Caco-2 (cell line): Measurements from ENCODE around the gene ZNF335. TPM values are rescaled to one million over a fixed set of nuclear protein-coding genes. Genes with fewer than 3 reads are reported as not detected.

ENCODE experiments used
- Bru-seq: library from RNA; stranded (reverse); fragments of 400-500 nt; gene quantifications from one replicate; lab custom pipeline; 2021; lab: Mats Ljungman, UMichigan
- BruChase-seq, 2 experiments: library from RNA; stranded (reverse); fragments of 400-500 nt; gene quantifications; one replicate each; lab custom pipeline; 2021; lab: Mats Ljungman, UMichigan
- BruUV-seq: library from RNA; stranded (reverse); fragments of 400-500 nt; replicated peaks from 2 replicates; lab custom pipeline; 2021; lab: Mats Ljungman, UMichigan
- CTCF ChIA-PET: fragments of 300-600 bp; sonication (Branson Sonifier 250); formaldehyde crosslinking; loops from one replicate; lab custom pipeline; 2022; ENCODE audit warnings: antibody characterized with exemption; lab: Charles Lee
- POLR2A ChIA-PET: fragments of 300-600 bp; sonication (Branson Sonifier 250); formaldehyde crosslinking; loops from one replicate; lab custom pipeline; 2022; ENCODE audit warnings: antibody characterized with exemption; lab: Charles Lee
- DNase-seq, 2 experiments: peaks; one replicate each; pipeline versions ENCODE4 v3.0.0 to v3.0.0-alpha.2; 2020 to 2022
- H3K27me3 ChIP-seq: replicated peaks from 2 replicates; pipeline ENCODE4 v1.6.0; 2011; ENCODE audit warnings: low read length; ENCODE audit not compliant: control insufficient read depth, insufficient read depth
- H3K36me3 ChIP-seq: 2 replicates; pipeline ENCODE4 v1.5.1; 2011; ENCODE audit warnings: low read length; ENCODE audit not compliant: control insufficient read depth, insufficient read depth
- H3K4me1 ChIP-seq: fragments of 250-450 bp; sonication (Bioruptor Pico); 2 replicates; pipeline ENCODE4 v1.5.1; 2020; ENCODE audit warnings: mild to moderate bottlenecking
- H3K4me3 ChIP-seq: 2 replicates; pipeline ENCODE4 v1.5.1; 2011; ENCODE audit warnings: low read depth, mild to moderate bottlenecking, control low read depth, low read length
- H3K9me3 ChIP-seq: fragments of 250-450 bp; sonication (Bioruptor Pico); 2 replicates; pipeline ENCODE4 v1.5.1; 2020; ENCODE audit warnings: mild to moderate bottlenecking, moderate library complexity
- H3K27ac Mint-ChIP-seq: one replicate; pipeline ENCODE4 v1.8.0; 2022; ENCODE audit warnings: mixed read lengths; ENCODE audit not compliant: unreplicated experiment
- H3K27me3 Mint-ChIP-seq: one replicate; pipeline ENCODE4 v1.8.0; 2022; ENCODE audit warnings: mixed read lengths; ENCODE audit not compliant: insufficient read depth, unreplicated experiment
- H3K36me3 Mint-ChIP-seq: one replicate; pipeline ENCODE4 v1.8.0; 2022; ENCODE audit warnings: mild to moderate bottlenecking, mixed read lengths; ENCODE audit not compliant: insufficient read depth, unreplicated experiment
- H3K4me1 Mint-ChIP-seq: one replicate; pipeline ENCODE4 v1.8.0; 2022; ENCODE audit warnings: low read depth, mixed read lengths; ENCODE audit not compliant: unreplicated experiment
- H3K4me3 Mint-ChIP-seq: one replicate; pipeline ENCODE4 v1.8.0; 2022; ENCODE audit warnings: mild to moderate bottlenecking, moderate library complexity, mixed read lengths; ENCODE audit not compliant: unreplicated experiment
- H3K9me3 Mint-ChIP-seq: one replicate; pipeline ENCODE4 v1.8.0; 2022; ENCODE audit warnings: mixed read lengths; ENCODE audit not compliant: unreplicated experiment
- CTCF ChIP-seq, 2 experiments: fragments of 200-600 bp in 1 of 2; IDR thresholded peaks; 1 replicate in 1 of 2; 2 replicates in 1 of 2; pipeline versions ENCODE4 v1.5.1 to v1.8.0; 2011 to 2022; ENCODE audit warnings: antibody characterized with exemption in 1 of 2, control low read depth in 1 of 2, inconsistent platforms in 1 of 2, low read depth in 1 of 2, low read length in 1 of 2, mild to moderate bottlenecking in 1 of 2, moderate library complexity in 1 of 2; ENCODE audit not compliant: insufficient read depth in 1 of 2, severe bottlenecking in 1 of 2, unreplicated experiment in 1 of 2
- intact Hi-C: fragments of 100-400 bp; cut with micrococcal nuclease; formaldehyde crosslinking; loops from one replicate; pipeline ENCODE4 v1.10.0; 2022; ENCODE audit not compliant: unreplicated experiment
- long read RNA-seq: library from polyadenylated mRNA; stranded (forward); transcript quantifications from one replicate; pipeline ENCODE4 v2.0.0, GENCODE V29; 2022
- total RNA-seq: library from RNA; stranded (reverse); gene quantifications from 2 replicates; pipeline ENCODE4 v1.2.3, GENCODE V29; 2022

Gene ZNF335
- 35.1 and 38.1 TPM in 2 replicates for total RNA-seq
- percentile 78 among the genes with signal in this experiment for Bru-seq, nascent RNA
- percentile 75 among the genes with signal in this experiment for BruChase-seq, experiment 1, labeled RNA remaining after a 2-hour chase
- percentile 77 among the genes with signal in this experiment for BruChase-seq, experiment 2, labeled RNA remaining after a 6-hour chase
- long read RNA-seq, full-length matches to known transcripts, result 3 of 20 reads
- long read RNA-seq, partial matches to known transcripts, result 5 of 20 reads
- long read RNA-seq, other reads (novel, unspliced or antisense), result 12 of 20 reads

DNA sequence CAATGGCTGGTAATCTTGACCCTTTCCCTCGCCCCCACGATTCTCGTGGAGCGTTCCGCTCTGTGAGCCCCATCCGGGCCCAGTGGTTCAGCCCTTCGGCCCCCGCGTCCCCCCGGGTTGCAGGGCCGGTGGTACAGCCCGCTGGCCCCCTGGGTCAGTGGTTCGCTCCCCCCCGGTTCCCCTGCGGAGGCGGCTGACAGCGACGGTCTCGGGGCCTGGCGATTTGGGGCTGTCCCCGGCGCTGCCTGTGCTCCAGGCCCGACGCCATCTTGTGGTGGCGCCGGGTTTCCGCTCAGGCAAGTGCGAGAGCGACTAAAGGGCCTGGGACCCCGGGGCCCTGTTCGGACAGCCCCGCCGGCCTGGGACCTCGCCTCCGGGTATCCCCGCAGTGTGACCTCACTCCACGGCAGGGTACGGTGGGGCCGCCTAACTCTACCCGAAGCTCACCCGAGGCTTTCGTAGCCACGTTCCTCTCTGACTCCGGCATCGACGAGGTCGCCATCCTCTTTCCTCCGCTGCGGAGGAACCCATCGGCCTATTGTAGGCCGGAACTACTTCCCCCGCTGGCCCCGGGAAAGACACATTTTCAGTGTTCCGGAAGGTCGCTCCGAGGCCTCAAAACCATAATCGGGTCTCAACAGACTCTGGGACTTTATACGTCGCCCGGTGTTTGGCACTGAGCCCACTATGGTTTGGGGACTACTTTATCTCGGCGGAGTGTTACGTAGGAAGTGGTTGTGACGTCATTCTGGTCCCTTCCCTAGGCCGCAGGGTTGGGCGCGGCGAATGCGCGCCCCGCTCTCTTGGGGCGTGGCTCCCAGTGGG lies at the start of gene ZNF335:
ZNF335 (minus strand) TSS at position 529 of the 825 bp plus-strand sequence. CDS start 793 bp downstream, outside the sequence.
- Histone ChIP-seq H3K4me1 (peaks cover 7% of the 10 kb centered on the region; the same call in 1 of the 2 replicates), H3K4me3 (peak within 1 kb of the TSS; percentile 54), H3K36me3 (peaks cover 8% of the 10 kb centered on the region), H3K9me3 (no peaks in the 10 kb centered on the region), H3K27me3 (no peaks in the 10 kb centered on the region)
- ChIA-PET CTCF (interaction anchor here (0.6 to 5.5 kb wide), 8 partner anchors 12 to 175 kb away, joined by 3 to 63 read pairs (median 16); partner anchors contain the start of genes PCIF1 and ZSWIM1), POLR2A (interaction anchor here (0.7 to 2.9 kb wide), 7 partner anchors 37 to 955 kb away, joined by 3 to 22 read pairs (median 3); partner anchors contain the start of genes ACOT8, PCIF1, ZSWIM1 and ZSWIM3)
- BruUV-seq, result TSS peak; percentile 80
- peak within 1 kb of the TSS; percentile 80 for H3K4me3 Mint-ChIP-seq
- peak within 1 kb of the TSS; percentile 81 for H3K27ac Mint-ChIP-seq
- peaks cover 13% of the 10 kb centered on the region for H3K4me1 Mint-ChIP-seq
- peaks cover 5% of the 10 kb centered on the region for H3K27me3 Mint-ChIP-seq
- DNase-seq, result peak; percentile 99 to 100
- no peaks in the 10 kb centered on the region for H3K9me3 Mint-ChIP-seq
- peaks cover 30% of the 10 kb centered on the region for H3K36me3 Mint-ChIP-seq
- intact Hi-C loops, result loop anchor here (1.0 to 5.0 kb wide), 5 partner anchors 15 to 160 kb away; partner anchors contain the start of gene UBE2C
- TF ChIP-seq CTCF (IDR thresholded peaks at IDR 0.05; ENCODE audit: insufficient read depth in 1 of 2, low read depth in 1 of 2, low read length in 1 of 2, severe bottlenecking in 1 of 2, unreplicated experiment in 1 of 2), result peak; percentile 29 to 55

GRCh38 chr20:46020555-46020954 lies 48.6 kb upstream of the ZNF335 start:
- no peaks in the 10 kb centered on the region for H3K4me1 Mint-ChIP-seq
- no peaks in the 10 kb centered on the region for H3K36me3 Mint-ChIP-seq
- intact Hi-C loops, result loop anchor here (5.0 kb wide), 1 partner anchor 112 kb away; no protein-coding TSS in a partner anchor
- Histone ChIP-seq H3K27me3 (no peaks in the 10 kb centered on the region), H3K4me3 (no peak overlapping the region), H3K9me3 (no peaks in the 10 kb centered on the region), H3K4me1 (no peaks in the 10 kb centered on the region), H3K36me3 (no peaks in the 10 kb centered on the region)
- TF ChIP-seq CTCF (IDR thresholded peaks at IDR 0.05; ENCODE audit: insufficient read depth in 1 of 2, low read depth in 1 of 2, low read length in 1 of 2, severe bottlenecking in 1 of 2, unreplicated experiment in 1 of 2), result no peak
- no TSS peak for BruUV-seq
- H3K27me3 Mint-ChIP-seq, result peaks cover 28% of the 10 kb centered on the region
- H3K4me3 Mint-ChIP-seq, result no peak overlapping the region
- POLR2A ChIA-PET, result no interaction called here
- DNase-seq, result peak in 1 of 2 experiments; percentile 32
- no peak overlapping the region for H3K27ac Mint-ChIP-seq
- CTCF ChIA-PET, result no interaction called here
- H3K9me3 Mint-ChIP-seq, result no peaks in the 10 kb centered on the region

DNA sequence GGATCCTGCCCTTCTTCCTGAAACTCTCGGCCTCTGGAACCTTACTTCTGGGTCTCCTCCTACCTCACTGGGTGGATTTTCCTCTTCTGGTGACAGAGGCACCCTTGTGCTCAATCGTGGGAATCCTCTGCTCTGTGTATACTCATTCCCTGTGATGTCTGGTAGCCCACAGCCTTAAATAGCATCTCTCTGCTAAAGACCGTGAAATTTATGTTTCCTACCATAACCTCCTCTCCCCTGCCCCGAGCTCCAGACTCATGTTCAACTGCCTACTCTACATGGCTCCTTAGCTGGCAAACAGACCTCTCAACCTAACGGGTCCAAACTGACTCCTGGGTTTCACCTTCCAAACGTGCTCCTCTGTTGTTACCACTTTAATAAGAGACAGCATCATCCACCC lies 46.6 kb upstream of the ZNF335 start:
- H3K27me3 ChIP-seq, result no peaks in the 10 kb centered on the region
- no peaks in the 10 kb centered on the region for H3K36me3 Mint-ChIP-seq
- H3K9me3 ChIP-seq, result no peaks in the 10 kb centered on the region
- no peak overlapping the region for H3K4me3 ChIP-seq
- intact Hi-C loops, result loop anchor here (10.0 kb wide), 1 partner anchor 336 kb away; no protein-coding TSS in a partner anchor
- no peaks in the 10 kb centered on the region for H3K9me3 Mint-ChIP-seq
- ChIA-PET CTCF (no interaction called here), POLR2A (no interaction called here)
- TF ChIP-seq CTCF (IDR thresholded peaks at IDR 0.05; ENCODE audit: insufficient read depth in 1 of 2, low read depth in 1 of 2, low read length in 1 of 2, severe bottlenecking in 1 of 2, unreplicated experiment in 1 of 2), result no peak
- H3K27me3 Mint-ChIP-seq, result peaks cover 20% of the 10 kb centered on the region
- no peak for DNase-seq
- no peaks in the 10 kb centered on the region for H3K36me3 ChIP-seq
- H3K4me1 ChIP-seq, result peaks cover 4% of the 10 kb centered on the region
- peaks cover 6% of the 10 kb centered on the region for H3K4me1 Mint-ChIP-seq
- H3K4me3 Mint-ChIP-seq, result no peak overlapping the region
- H3K27ac Mint-ChIP-seq, result no peak overlapping the region
- no TSS peak for BruUV-seq
